ENCODE measurements around the gene BGLAP.

DNA sequence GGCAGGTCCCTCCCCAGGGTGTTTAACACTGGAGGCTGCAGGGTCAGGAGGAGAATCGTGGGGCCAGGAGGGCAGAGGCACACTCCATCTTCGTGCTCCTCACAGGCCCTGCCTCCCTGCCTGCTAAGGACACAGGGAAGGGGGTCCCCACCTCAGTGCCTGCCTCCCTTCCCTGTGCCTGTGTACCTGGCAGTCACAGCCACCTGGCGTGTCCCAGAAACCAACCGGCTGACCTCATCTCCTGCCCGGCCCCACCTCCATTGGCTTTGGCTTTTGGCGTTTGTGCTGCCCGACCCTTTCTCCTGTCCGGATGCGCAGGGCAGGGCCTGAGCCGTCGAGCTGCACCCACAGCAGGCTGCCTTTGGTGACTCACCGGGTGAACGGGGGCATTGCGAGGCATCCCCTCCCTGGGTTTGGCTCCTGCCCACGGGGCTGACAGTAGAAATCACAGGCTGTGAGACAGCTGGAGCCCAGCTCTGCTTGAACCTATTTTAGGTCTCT lies 623 bp upstream of the BGLAP start:
- TF ChIP-seq, protein P1, sequence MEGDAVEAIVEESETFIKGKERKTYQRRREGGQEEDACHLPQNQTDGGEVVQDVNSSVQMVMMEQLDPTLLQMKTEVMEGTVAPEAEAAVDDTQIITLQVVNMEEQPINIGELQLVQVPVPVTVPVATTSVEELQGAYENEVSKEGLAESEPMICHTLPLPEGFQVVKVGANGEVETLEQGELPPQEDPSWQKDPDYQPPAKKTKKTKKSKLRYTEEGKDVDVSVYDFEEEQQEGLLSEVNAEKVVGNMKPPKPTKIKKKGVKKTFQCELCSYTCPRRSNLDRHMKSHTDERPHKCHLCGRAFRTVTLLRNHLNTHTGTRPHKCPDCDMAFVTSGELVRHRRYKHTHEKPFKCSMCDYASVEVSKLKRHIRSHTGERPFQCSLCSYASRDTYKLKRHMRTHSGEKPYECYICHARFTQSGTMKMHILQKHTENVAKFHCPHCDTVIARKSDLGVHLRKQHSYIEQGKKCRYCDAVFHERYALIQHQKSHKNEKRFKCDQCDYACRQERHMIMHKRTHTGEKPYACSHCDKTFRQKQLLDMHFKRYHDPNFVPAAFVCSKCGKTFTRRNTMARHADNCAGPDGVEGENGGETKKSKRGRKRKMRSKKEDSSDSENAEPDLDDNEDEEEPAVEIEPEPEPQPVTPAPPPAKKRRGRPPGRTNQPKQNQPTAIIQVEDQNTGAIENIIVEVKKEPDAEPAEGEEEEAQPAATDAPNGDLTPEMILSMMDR (IDR thresholded peaks at IDR 0.05) = no peak
- TF ChIP-seq EZH2 (IDR thresholded peaks at IDR 0.05; ENCODE audit: borderline replicate concordance, insufficient read depth, low read depth, low read length, poor library complexity, severe bottlenecking) = no peak

Data from B cell (primary cell).